Measurements from ENCODE around the gene CNTNAP2.
"Not testable (repeated sequence)": the region's sequence is repeated elsewhere in the genome, so short reads cannot be mapped to it uniquely, and the experiment has no call there.

Gene CNTNAP2

GRCh38 chr7:148014541-148014940 is 1897.9 kb downstream of the CNTNAP2 start:
- no peak for DNase-seq

- no peak for DNase-seq
Observed at GRCh38 chr7:148017126-148017525, 1900.5 kb downstream of the CNTNAP2 start.

GRCh38 chr7:148020679-148021078 is 1904.1 kb downstream of the CNTNAP2 start:
- no peak for DNase-seq

GRCh38 chr7:148021507-148022045 is 1905.0 kb downstream of the CNTNAP2 start:
- no peak for DNase-seq

- no peak for DNase-seq
Observed at GRCh38 chr7:148022832-148023231, 1906.2 kb downstream of the CNTNAP2 start.

GRCh38 chr7:148026713-148027112 is 1910.1 kb downstream of the CNTNAP2 start:
- DNase-seq, result no peak

GRCh38 chr7:148028165-148028564 is 1911.6 kb downstream of the CNTNAP2 start:
- DNase-seq, result no peak

- no peak for DNase-seq
Observed at GRCh38 chr7:148031019-148031418, 1914.4 kb downstream of the CNTNAP2 start.

- DNase-seq, result no peak
Observed at GRCh38 chr7:148031811-148032210, 1915.2 kb downstream of the CNTNAP2 start.

- DNase-seq, result no peak
Observed at GRCh38 chr7:148035950-148036349, 1919.3 kb downstream of the CNTNAP2 start.

- peak; percentile 6 for DNase-seq
Observed at GRCh38 chr7:148037044-148037443, 1920.4 kb downstream of the CNTNAP2 start.

GRCh38 chr7:148041156-148041555 is 1924.6 kb downstream of the CNTNAP2 start:
- DNase-seq, result no peak

GRCh38 chr7:148042935-148043631 is 1926.5 kb downstream of the CNTNAP2 start:
- no peak for DNase-seq

GRCh38 chr7:148044173-148044572 is 1927.6 kb downstream of the CNTNAP2 start:
- no peak for DNase-seq

GRCh38 chr7:148045521-148045920 is 1928.9 kb downstream of the CNTNAP2 start:
- DNase-seq, result no peak

- DNase-seq, result no peak
Observed at GRCh38 chr7:148049068-148049467, 1932.5 kb downstream of the CNTNAP2 start.

- no peak for DNase-seq
Observed at GRCh38 chr7:148050492-148051158, 1934.0 kb downstream of the CNTNAP2 start.

- no peak for DNase-seq
Observed at GRCh38 chr7:148056406-148056805, 1939.8 kb downstream of the CNTNAP2 start.

GRCh38 chr7:148058092-148058491 is 1941.5 kb downstream of the CNTNAP2 start:
- DNase-seq, result no peak

GRCh38 chr7:148058753-148059152 is 1942.2 kb downstream of the CNTNAP2 start:
- DNase-seq, result no peak

- DNase-seq, result no peak
Observed at GRCh38 chr7:148060724-148061123, 1944.1 kb downstream of the CNTNAP2 start.

GRCh38 chr7:148078111-148078510 is 1961.5 kb downstream of the CNTNAP2 start:
- not testable (repeated sequence) for DNase-seq

- no peak for DNase-seq
Observed at GRCh38 chr7:148079206-148080080, 1962.8 kb downstream of the CNTNAP2 start.

All from inflammatory macrophage treated with lipopolysaccharide for 4 hours (primary cell).